SK-MEL-5 (cell line): ENCODE results near the gene SDC3. TPM values are rescaled to one million over a fixed set of nuclear protein-coding genes. Genes with fewer than 3 reads are reported as not detected.

Experiments used
- DNase-seq: peaks from one replicate; pipeline ENCODE4 v3.0.0-alpha.2; 2016; ENCODE audit warnings: low read depth, low spot score
- in situ Hi-C: cut with HindIII; loops from 2 replicates; pipeline ENCODE4 v1.10.0; 2016; ENCODE audit warnings: low sequenced_read_pairs, high pct_unique_total_duplicates, low pct_unique_long_range_greater_than_20kb
- total RNA-seq: library from RNA; depleted of rRNA; stranded (reverse); fragments of >200 nt; shearing (Covaris generic); gene quantifications from 2 replicates; pipeline ENCODE4 v1.2.3, GENCODE V29; 2014

Gene SDC3
- total RNA-seq, 1 experiment from 2014 or later, result 73.0 TPM

DNA sequence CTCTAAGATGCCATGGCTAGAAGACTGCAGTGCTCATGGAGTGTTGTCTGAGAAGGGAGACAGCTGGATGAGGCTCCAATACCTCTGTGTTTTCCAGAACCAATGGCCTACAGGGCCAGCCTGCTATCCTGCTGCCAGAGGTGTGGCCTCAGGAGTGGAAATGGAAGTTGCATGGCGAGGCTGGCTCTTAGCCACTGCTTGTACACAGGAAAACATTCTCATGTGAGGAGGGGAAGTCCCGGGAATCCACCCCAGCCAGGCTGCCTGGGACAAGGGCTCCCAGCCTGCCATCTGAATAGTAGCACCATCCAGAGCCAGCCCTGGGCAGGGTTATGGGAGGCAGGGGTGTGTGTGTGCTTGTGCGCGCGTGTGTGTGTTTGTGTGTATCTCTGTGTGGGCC is 56.5 kb downstream of the SDC3 start:
- in situ Hi-C loops, result no loop called here
- DNase-seq, result peak; percentile 54

DNA sequence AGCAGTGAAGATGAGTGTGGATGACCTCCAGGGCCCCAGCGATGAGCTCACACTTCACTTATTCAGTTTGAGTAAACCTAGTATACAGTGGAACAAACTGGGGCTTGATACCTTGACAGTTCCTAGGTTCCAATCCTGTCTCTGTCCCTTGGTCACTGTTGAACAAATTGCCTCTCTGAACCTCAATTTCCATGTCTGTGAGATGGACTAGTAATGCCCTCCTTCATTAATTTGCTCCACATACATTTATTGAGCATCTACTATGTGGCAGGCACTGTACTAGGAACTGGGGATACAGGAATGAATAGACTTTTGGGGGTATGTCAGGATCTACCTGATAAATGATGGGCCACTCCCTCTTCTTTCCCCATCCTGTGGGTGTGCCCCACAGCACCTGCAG is 57.3 kb downstream of the SDC3 start:
- DNase-seq, result no peak

DNA sequence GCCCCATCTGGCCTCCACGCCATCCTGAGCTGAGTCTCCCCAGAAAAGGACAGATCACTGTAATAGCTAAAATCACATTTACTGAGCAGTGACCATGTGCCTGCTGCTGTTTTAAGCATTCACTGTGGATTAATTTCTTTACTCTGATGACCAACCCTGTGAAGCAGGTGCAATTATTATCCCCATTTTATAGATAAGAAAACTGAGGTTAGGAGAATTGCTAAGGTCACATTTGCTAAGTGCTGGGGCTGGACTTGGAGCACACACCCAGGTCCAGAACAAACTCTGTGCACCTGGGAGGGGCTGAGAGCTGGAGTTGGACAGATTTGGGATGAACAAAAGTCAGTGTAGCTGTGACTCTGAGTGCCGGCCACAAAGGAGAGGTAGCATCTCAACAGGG is 58.0 kb downstream of the SDC3 start:
- no peak for DNase-seq
- in situ Hi-C loops, result no loop called here

More for the DNA sequence above, 57.3 kb downstream of the SDC3 start:
- in situ Hi-C loops, result no loop called here

- in situ Hi-C loops, result no loop called here
- DNase-seq, result no peak
Measured at GRCh38 chr1:30848130-30848529, 60.4 kb downstream of the SDC3 start.

GRCh38 chr1:30847358-30847972 is 61.1 kb downstream of the SDC3 start:
- in situ Hi-C loops, result no loop called here
- peak; percentile 95 for DNase-seq

DNA sequence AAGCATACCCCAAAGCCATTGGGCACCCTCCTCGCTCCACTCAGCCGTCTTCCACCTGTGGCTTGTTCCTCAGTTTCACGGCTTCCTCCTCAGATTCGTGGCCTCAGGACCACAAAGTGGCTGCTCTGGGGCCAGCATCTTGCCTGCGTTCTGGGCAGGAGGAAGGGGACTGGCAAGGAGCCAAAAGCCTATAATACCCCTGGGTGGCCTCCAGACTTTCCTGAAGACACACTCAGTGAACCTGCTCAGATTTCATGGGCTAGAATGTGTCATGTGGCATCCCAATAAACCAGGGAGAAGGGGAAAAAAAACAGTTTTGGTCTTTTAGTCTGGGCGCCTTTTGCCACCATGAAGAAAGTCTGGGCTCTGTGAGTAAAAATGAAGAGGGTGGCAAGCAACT is 62.0 kb downstream of the SDC3 start:
- DNase-seq, result no peak
- in situ Hi-C loops, result no loop called here

GRCh38 chr1:30845904-30846290 is 62.7 kb downstream of the SDC3 start:
- in situ Hi-C loops, result no loop called here
- DNase-seq, result no peak

DNA sequence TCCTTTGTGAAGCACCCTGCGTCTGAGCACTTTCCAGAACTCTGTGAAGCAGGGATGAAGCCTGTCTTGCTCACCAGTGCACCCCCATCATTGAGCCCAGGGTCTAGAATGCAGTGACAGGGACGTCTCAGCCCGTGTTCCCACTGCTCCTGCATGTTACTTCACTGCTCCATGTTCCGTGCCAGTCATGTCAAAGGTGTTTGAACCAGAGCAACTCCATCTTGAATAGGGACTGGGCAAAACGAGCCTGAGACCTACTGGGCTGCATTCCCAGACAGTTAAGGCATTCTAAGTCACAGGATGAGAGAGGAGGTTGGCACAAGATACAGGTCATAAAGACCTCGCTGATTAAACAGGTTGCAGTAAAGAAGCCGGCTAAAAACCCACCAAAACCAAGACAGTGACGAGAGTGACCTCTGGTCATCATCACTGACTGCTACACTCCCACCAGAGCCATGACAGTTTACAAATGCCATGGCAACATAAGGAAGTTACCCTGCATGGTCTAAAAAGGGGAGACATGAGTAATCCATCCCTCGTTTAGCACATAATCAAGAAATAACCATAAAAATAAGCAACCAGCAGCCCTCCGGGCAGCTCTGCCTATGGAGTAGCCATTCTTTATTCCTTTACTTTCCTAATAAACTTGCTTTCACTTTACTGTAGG is 63.2 kb downstream of the SDC3 start:
- DNase-seq, result no peak
- in situ Hi-C loops, result no loop called here

DNA sequence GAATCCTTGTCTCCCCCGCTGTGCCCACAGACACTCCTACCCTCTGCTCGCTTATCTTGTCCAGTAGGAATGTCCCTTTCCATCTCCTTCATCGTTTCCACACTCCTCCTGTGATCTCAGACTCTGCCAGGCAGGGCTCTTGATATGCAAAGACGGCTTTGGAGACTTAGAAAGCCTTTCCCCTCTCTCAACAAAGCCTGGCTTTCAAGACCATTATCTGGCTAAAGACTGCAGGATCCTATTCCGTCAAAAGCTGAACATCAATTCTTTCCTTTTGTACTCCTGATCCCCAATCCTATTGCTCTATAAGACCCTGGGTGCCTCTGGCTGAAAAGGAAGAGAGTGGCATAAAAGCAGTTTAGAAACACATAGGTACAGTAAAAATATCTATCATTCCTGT is 63.9 kb downstream of the SDC3 start:
- in situ Hi-C loops, result no loop called here

GRCh38 chr1:30842697-30843354 is 65.7 kb downstream of the SDC3 start:
- in situ Hi-C loops, result no loop called here
- DNase-seq, result no peak

More for the DNA sequence above, 63.9 kb downstream of the SDC3 start:
- DNase-seq, result no peak

GRCh38 chr1:30840904-30841598 is 67.5 kb downstream of the SDC3 start:
- DNase-seq, result no peak
- in situ Hi-C loops, result no loop called here

GRCh38 chr1:30839827-30840359 is 68.7 kb downstream of the SDC3 start:
- DNase-seq, result no peak
- in situ Hi-C loops, result no loop called here

GRCh38 chr1:30838996-30839395 is 69.6 kb downstream of the SDC3 start:
- in situ Hi-C loops, result no loop called here
- DNase-seq, result no peak

GRCh38 chr1:30837653-30838052 is 70.9 kb downstream of the SDC3 start:
- in situ Hi-C loops, result no loop called here

DNA sequence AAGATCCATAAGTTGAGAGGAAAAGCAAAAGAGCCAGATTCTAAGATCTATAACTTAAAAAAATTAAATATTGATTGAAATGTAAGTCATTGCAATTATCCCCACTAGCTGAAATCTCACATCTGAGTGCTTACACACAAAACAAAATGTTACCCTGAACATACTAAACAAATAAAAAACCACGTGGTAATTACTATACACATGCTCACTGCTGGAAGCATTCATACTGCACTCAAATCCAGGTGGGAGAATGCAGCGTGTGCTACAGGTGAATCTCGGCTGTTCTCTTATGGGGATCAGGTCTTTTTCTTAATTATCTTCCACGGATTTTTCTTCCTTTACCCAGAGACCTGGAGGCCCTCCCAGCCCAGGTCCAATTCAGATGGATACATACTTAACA is 74.3 kb downstream of the SDC3 start:
- no peak for DNase-seq
- in situ Hi-C loops, result no loop called here

More at GRCh38 chr1:30837653-30838052, 70.9 kb downstream of the SDC3 start:
- DNase-seq, result no peak

DNA sequence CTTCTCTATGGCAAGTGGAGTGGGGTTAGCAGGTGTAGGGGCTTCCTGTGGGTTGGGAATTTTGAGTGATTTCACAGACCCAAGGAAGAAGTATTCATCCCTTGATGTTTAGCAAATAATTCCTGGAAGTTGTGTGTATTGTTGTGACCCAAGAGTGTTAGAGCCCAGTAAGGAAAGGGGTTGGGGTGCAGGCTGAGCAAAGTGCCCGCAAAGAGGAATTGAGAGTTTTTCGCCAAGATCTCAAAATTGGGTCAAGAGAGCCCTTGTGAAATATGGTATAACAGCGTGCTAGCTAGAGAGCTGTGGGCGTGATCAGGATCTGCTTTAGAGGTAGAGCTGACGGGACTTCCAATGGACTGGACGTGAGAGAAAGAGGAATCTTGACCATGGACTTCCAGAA is 78.0 kb downstream of the SDC3 start:
- in situ Hi-C loops, result no loop called here
- no peak for DNase-seq

DNA sequence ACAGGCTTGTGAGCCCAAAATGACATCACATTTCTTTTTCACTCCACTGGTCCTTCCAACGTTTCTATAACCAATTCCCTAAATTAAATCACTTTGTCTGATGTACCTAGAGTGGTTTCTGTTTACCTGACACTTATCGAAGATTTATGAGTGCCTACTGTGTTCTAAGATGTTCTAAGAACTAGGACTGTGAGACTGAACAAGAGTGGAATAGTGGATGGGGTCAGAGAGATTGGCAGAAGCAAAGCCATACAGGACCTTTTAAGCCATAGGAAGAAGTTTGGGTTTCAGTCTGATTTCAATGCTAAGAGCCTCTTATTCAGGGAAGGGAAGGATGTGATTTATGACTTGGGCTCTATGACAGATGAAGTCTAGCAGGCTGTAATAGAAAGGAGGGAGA is 78.7 kb downstream of the SDC3 start:
- in situ Hi-C loops, result no loop called here
- DNase-seq, result no peak

DNA sequence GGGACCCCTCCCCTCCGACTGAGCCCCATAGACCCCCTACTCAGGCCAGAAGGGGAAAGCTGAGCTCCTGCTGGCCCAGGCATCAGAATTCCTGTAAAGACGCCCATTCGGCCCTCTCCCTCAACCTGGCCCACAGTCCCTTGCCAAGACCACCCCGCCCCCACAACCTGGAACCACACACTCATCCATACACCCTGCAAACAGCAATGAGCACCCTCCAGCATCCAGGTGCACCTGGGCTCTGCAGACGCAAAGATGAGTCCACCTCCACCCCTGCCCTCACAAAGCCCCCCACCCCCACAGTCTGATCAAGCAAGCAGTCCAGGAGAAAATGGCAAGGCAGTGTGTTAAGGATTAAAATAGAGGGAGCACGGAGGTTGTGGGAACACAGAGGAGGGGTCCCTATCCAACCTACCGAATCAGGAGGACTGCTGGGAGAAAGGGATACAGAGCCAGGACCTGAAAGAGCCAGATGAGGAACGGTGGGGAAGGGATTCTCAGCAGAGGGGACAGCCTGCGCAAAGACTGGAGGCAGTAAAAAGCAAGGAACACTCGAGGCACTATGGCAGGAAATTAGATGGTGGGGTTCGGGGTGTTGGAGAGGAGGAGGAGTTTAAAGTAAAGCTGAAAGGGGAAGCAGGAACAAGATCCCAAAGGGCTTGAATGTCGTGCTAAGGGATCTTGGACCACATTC is 83.7 kb downstream of the SDC3 start:
- no peak for DNase-seq
- in situ Hi-C loops, result loop anchor here (25.0 kb wide), 1 partner anchor 87 kb away; the partner anchor contains the start of gene SDC3
